GM13977 (cell line): ENCODE data around the gene ITGB3.

Experiments
- DNase-seq: peaks from one replicate; pipeline ENCODE4 v3.0.0; 2012; ENCODE audit warnings: low spot score
- in situ Hi-C: fragments of 300-500 bp; cut with MboI; formaldehyde crosslinking; loops from one replicate; pipeline ENCODE4 v1.12.0; 2022; ENCODE audit warnings: low sequenced_read_pairs, low pct_unique_long_range_greater_than_20kb, mixed read lengths, inconsistent platforms; ENCODE audit not compliant: unreplicated experiment
- TF ChIP-seq, protein P1 (sequence below): IDR thresholded peaks from 2 replicates; pipeline ENCODE4 v1.5.1; 2012; ENCODE audit warnings: mild to moderate bottlenecking, control low read depth; ENCODE audit not compliant: insufficient read depth; ENCODE audit errors: extremely low read depth, missing control alignments

ITGB3 gene

GRCh38 chr17:47324224-47325020, 70.8 kb downstream of the ITGB3 start:
- TF ChIP-seq, protein P1, sequence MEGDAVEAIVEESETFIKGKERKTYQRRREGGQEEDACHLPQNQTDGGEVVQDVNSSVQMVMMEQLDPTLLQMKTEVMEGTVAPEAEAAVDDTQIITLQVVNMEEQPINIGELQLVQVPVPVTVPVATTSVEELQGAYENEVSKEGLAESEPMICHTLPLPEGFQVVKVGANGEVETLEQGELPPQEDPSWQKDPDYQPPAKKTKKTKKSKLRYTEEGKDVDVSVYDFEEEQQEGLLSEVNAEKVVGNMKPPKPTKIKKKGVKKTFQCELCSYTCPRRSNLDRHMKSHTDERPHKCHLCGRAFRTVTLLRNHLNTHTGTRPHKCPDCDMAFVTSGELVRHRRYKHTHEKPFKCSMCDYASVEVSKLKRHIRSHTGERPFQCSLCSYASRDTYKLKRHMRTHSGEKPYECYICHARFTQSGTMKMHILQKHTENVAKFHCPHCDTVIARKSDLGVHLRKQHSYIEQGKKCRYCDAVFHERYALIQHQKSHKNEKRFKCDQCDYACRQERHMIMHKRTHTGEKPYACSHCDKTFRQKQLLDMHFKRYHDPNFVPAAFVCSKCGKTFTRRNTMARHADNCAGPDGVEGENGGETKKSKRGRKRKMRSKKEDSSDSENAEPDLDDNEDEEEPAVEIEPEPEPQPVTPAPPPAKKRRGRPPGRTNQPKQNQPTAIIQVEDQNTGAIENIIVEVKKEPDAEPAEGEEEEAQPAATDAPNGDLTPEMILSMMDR: no peak
- peak; percentile 57 for DNase-seq
- in situ Hi-C loops: no loop called here

DNA sequence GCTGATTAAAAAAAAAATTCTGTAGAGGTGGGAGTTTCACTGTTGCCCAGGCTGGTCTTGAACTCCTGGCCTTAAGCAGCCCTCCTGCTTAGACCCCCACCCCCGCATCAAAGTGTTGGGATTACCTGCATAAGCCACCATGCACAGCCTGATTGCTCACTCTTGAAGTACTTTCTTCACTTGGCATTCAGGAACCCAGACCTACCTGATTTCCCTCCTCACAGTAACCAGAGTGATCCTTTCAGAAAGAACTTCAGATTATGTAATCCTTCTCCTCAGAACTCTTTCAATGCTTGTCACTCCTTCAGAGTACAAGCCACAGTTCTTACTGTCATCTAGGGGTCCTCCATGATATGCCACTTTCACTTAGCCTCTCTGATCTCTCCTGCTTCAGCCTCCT, 71.5 kb downstream of the ITGB3 start:
- no peak for DNase-seq
- TF ChIP-seq, protein P1: no peak
- in situ Hi-C loops: no loop called here

DNA sequence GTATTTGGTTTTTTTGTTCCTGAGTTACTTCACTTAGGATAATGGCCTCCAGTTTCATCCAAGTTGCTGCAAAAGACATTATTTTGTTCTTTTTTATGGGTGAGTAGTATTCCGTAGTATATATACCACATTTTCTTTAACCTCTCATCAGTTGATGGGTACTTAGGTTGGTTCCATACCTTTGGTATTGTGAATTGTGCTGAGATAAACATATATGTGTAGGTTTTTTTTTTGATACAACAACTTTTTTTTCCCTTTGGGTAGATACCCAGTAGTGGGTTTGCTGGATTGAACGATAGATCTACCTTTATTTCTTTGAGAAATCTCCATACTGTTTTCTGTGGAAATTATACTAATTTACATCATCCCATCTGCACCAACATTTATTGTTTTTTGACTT, 76.9 kb downstream of the ITGB3 start:
- no peak for DNase-seq
- TF ChIP-seq, protein P1: no peak
- in situ Hi-C loops: no loop called here

- no peak for DNase-seq
- TF ChIP-seq, protein P1: no peak
- in situ Hi-C loops: no loop called here
These were observed 78.7 kb downstream of the ITGB3 start for GRCh38 chr17:47332287-47332686.

DNA sequence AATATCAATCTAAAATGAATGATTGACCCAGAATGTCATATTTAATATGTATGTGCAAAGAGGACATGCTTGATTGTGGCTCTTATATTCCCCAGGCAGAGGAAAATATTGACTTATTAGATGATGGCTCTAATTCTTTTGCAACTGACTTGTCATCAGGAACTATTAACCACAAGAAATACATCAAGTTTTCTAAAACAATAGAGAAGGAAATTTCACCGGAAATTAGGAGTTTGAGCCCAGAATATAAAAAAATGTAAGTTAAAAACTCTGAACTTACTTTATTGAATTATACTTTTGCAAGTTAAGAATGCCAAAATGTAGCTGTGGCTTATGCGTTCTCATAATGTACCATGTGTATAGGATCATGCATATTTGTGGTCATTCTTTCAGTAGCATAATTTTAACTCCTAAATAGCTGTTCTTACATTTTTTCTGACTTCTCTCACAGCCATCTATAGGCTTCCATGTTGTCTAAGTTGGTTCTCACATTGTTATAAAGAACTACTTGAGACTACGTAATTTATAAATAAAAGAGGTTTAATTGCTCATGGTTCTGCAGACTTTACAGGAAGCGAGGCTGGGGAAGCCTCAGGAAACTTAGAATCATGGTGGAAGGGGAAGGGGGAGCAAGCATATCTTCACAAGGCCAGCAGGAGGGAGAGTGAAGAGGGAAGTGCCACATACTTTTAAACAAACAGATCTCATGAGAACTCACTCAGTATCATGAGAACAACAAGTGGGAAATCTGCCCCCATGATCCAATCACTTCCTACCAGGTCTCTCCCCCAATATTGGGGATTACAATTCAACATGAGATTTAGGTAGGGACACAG, 81.7 kb downstream of the ITGB3 start:
- in situ Hi-C loops: no loop called here
- no peak for DNase-seq
- TF ChIP-seq, protein P1: no peak

DNA sequence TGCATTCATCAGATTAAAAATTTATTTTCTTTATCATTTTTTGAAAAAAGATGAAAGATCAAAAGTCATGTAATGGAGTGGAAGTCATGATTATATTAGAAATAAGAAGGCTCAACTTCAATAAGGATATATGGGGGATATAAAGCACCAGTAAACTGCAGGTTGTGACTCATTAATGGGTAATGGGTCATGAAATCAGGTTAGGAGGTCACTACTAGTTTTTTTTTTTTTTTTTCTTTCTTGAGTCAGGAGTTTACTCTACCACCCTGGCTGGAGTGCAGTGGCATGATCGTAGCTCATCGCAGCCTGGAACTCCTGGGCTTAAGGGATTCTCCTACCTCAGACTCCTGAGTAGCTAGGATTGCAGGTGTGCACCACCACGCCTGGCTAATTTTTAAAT, 84.4 kb downstream of the ITGB3 start:
- in situ Hi-C loops: no loop called here
- DNase-seq: no peak
- TF ChIP-seq, protein P1: no peak
